Spleen (tissue), 7 donors: ENCODE results near the gene ZNF532.

Experiments
- POLR2A ChIP-seq, 3 donors: fragments of 450-650 bp; IDR thresholded peaks; one replicate each; pipeline ENCODE4 v1.5.1; 2017; ENCODE audit warnings: antibody characterized with exemption in 3 of 3, mild to moderate bottlenecking in 1 of 3
- POLR2AphosphoS5 ChIP-seq, 3 donors: sonication (generic); formaldehyde crosslinking; IDR thresholded peaks; one replicate each; pipeline ENCODE4 v1.5.1; 2017; ENCODE audit warnings: antibody characterized with exemption in 3 of 3
- TF ChIP-seq, protein P1 (sequence below), 11 experiments: fragments of 200-600 bp in 7 of 11; fragments of 450-650 bp in 4 of 11; sonication (generic) in 4 of 11; IDR thresholded peaks in 8 of 11; conservative IDR thresholded peaks in 3 of 11; 1 replicate in 7 of 11; 2 replicates in 4 of 11; pipeline versions ENCODE4 v1.4.0 to v1.8.0; 2016 to 2021; ENCODE audit warnings: antibody characterized with exemption in 11 of 11, inconsistent platforms in 4 of 11, mild to moderate bottlenecking in 1 of 11
- donor health status: DM: no; HTN: no; CAD: no; lungs with moderate emphysema.
- donor health status: DM: no; HTN: no; CAD: no.
- donor health status: DM: no; HTN: no; CAD: no.

- TF ChIP-seq, protein P1, sequence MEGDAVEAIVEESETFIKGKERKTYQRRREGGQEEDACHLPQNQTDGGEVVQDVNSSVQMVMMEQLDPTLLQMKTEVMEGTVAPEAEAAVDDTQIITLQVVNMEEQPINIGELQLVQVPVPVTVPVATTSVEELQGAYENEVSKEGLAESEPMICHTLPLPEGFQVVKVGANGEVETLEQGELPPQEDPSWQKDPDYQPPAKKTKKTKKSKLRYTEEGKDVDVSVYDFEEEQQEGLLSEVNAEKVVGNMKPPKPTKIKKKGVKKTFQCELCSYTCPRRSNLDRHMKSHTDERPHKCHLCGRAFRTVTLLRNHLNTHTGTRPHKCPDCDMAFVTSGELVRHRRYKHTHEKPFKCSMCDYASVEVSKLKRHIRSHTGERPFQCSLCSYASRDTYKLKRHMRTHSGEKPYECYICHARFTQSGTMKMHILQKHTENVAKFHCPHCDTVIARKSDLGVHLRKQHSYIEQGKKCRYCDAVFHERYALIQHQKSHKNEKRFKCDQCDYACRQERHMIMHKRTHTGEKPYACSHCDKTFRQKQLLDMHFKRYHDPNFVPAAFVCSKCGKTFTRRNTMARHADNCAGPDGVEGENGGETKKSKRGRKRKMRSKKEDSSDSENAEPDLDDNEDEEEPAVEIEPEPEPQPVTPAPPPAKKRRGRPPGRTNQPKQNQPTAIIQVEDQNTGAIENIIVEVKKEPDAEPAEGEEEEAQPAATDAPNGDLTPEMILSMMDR (IDR thresholded peaks at IDR 0.05 in 8 of 11, conservative IDR thresholded peaks at IDR 0.05 in 3 of 11) = no peak
- TF ChIP-seq POLR2A (IDR thresholded peaks at IDR 0.05) (no peak), POLR2AphosphoS5 (IDR thresholded peaks at IDR 0.05) (no peak)
Measured at GRCh38 chr18:58891776-58892175, 27.1 kb downstream of the ZNF532 start.
